PC-9 (cell line): Measurements from ENCODE around the gene PAIP2. TPM values are rescaled to one million over a fixed set of nuclear protein-coding genes. Genes with fewer than 3 reads are reported as not detected.

ENCODE experiments used
- BruUV-seq: library from RNA; stranded (reverse); fragments of 400-500 nt; replicated peaks from 2 replicates; lab custom pipeline; 2021; lab: Mats Ljungman, UMichigan
- CTCF ChIA-PET: fragments of 300-600 bp; sonication (Branson Sonifier 250); formaldehyde crosslinking; loops from one replicate; lab custom pipeline; 2022; ENCODE audit warnings: antibody characterized with exemption; lab: Charles Lee
- POLR2A ChIA-PET: fragments of 300-600 bp; sonication (Branson Sonifier 250); formaldehyde crosslinking; loops from one replicate; lab custom pipeline; 2022; ENCODE audit warnings: antibody characterized with exemption; ENCODE audit not compliant: unreplicated experiment; lab: Charles Lee
- DNase-seq, 2 experiments: peaks; one replicate each; pipeline versions ENCODE4 v3.0.0 to v3.0.0-alpha.2; 2015 to 2022; ENCODE audit warnings: mixed read lengths in 1 of 2
- H2AFZ ChIP-seq: fragments of 200-600 bp; sonication (generic); 2 replicates; pipeline ENCODE4 v1.8.1; 2017; ENCODE audit warnings: antibody characterized with exemption
- H3F3A ChIP-seq: fragments of 200-600 bp; sonication (generic); 2 replicates; pipeline ENCODE4 v1.8.1; 2017; ENCODE audit warnings: antibody characterized with exemption, mild to moderate bottlenecking, low read depth; ENCODE audit not compliant: insufficient read depth
- H3K27ac ChIP-seq: fragments of 200-600 bp; sonication (generic); 2 replicates; pipeline ENCODE4 v1.6.1; 2016; ENCODE audit warnings: mixed run types
- H3K27me3 ChIP-seq: fragments of 200-600 bp; sonication (generic); 2 replicates; pipeline ENCODE4 v1.6.1; 2016; ENCODE audit warnings: low read depth, mixed run types; ENCODE audit not compliant: insufficient read depth
- H3K36me3 ChIP-seq: fragments of 200-600 bp; sonication (generic); 2 replicates; pipeline ENCODE4 v1.6.1; 2016; ENCODE audit warnings: low read depth, mixed run types
- H3K4me1 ChIP-seq: fragments of 200-600 bp; sonication (generic); replicated peaks from 2 replicates; pipeline ENCODE4 v1.6.1; 2016; ENCODE audit warnings: mixed run types; ENCODE audit not compliant: insufficient read depth
- H3K4me2 ChIP-seq: fragments of 200-600 bp; sonication (generic); 2 replicates; pipeline ENCODE4 v1.6.1; 2017; ENCODE audit warnings: mixed run types
- H3K4me3 ChIP-seq: fragments of 200-600 bp; sonication (generic); 2 replicates; pipeline ENCODE4 v1.6.1; 2016; ENCODE audit warnings: mixed run types
- H3K79me2 ChIP-seq: fragments of 200-600 bp; sonication (generic); 2 replicates; pipeline ENCODE4 v1.6.1; 2017; ENCODE audit warnings: low read depth, mixed run types
- H3K9me2 ChIP-seq: fragments of 200-600 bp; sonication (generic); 2 replicates; pipeline ENCODE4 v1.8.1; 2017; ENCODE audit warnings: mild to moderate bottlenecking; ENCODE audit not compliant: insufficient read depth
- H3K9me3 ChIP-seq: fragments of 200-600 bp; sonication (generic); 2 replicates; pipeline ENCODE4 v1.8.1; 2016; ENCODE audit warnings: low read depth; ENCODE audit not compliant: insufficient read depth
- H4K20me1 ChIP-seq: fragments of 200-600 bp; sonication (generic); 2 replicates; pipeline ENCODE4 v1.8.1; 2017; ENCODE audit not compliant: insufficient read depth
- EZH2 ChIP-seq: fragments of 200-600 bp; sonication (generic); IDR thresholded peaks from 2 replicates; pipeline ENCODE4 v1.8.0; 2017; ENCODE audit warnings: antibody characterized with exemption, low read depth
- intact Hi-C: fragments of 100-400 bp; cut with micrococcal nuclease; formaldehyde crosslinking; loops from one replicate; pipeline ENCODE4 v1.10.0; 2022; ENCODE audit not compliant: unreplicated experiment
- total RNA-seq: library from RNA; stranded (reverse); gene quantifications from 2 replicates; pipeline ENCODE4 v1.2.3, GENCODE V29; 2021
- TF ChIP-seq, protein P1 (sequence below): fragments of 200-600 bp; sonication (generic); conservative IDR thresholded peaks from 2 replicates; pipeline ENCODE4 v1.6.1; 2017; ENCODE audit warnings: mixed run types, antibody characterized with exemption, mild to moderate bottlenecking, moderate library complexity

PAIP2 gene
- total RNA-seq, 1 experiment from 2014 or later, result 90.5 TPM

DNA sequence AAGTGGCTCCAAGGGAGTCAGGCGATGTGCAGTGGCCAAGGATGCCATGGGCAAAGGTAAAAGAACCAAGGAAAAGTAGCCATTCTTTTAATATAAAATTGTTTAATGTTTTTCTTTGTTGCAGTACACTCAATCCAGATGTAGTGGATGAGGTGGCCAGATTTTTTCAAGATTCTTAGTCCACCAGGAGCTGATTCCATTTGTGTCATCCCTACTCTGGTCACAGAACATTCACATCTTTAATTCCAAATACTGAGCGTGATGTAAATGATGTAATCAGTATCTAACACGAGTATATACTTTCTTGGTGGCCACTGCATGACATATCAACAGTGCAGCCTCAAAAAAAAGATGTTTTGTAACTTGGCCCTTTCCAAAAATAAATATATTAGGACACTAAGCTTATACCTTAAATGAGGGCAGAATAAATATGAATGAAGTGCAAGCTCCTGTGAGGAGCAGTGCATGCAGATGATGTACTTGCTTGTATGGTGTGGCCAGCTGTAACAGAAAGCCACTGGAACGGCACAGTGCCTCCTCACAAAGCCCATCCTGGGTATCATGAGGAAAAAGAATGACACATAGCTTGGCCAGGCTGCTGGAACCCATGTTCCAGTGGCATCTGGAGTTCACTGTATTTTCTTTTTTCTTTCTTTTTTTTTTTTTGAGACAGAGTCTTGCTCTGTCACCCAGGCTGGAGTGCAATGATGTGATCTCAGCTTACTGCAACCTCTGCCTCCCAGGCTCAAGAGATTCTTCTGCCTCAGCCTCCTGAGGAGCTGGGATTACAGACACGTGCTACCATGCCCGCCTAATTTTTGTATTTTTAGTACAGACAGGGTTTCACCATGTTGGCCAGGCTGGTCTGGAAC is 68.7 kb downstream of the PAIP2 start:
- Histone ChIP-seq H3F3A (no peaks in the 10 kb centered on the region), H3K27me3 (no peaks in the 10 kb centered on the region), H3K9me3 (no peaks in the 10 kb centered on the region), H4K20me1 (no peaks in the 10 kb centered on the region), H3K4me1 (no peaks in the 10 kb centered on the region), H3K79me2 (no peaks in the 10 kb centered on the region), H3K9me2 (no peaks in the 10 kb centered on the region), H3K27ac (no peak overlapping the region), H3K4me3 (no peak overlapping the region), H3K4me2 (no peak overlapping the region), H3K36me3 (no peaks in the 10 kb centered on the region), H2AFZ (no peak overlapping the region)
- POLR2A ChIA-PET, result interaction anchor here (0.6 kb wide), 1 partner anchor 901 kb away, joined by 11 read pairs; no protein-coding TSS in a partner anchor
- BruUV-seq, result no TSS peak
- TF ChIP-seq, protein P1, sequence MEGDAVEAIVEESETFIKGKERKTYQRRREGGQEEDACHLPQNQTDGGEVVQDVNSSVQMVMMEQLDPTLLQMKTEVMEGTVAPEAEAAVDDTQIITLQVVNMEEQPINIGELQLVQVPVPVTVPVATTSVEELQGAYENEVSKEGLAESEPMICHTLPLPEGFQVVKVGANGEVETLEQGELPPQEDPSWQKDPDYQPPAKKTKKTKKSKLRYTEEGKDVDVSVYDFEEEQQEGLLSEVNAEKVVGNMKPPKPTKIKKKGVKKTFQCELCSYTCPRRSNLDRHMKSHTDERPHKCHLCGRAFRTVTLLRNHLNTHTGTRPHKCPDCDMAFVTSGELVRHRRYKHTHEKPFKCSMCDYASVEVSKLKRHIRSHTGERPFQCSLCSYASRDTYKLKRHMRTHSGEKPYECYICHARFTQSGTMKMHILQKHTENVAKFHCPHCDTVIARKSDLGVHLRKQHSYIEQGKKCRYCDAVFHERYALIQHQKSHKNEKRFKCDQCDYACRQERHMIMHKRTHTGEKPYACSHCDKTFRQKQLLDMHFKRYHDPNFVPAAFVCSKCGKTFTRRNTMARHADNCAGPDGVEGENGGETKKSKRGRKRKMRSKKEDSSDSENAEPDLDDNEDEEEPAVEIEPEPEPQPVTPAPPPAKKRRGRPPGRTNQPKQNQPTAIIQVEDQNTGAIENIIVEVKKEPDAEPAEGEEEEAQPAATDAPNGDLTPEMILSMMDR, result no peak
- no peak for TF ChIP-seq EZH2
- no peak for DNase-seq
- CTCF ChIA-PET, result no interaction called here
- intact Hi-C loops, result no loop called here

GRCh38 chr5:139410993-139411828 is 69.6 kb downstream of the PAIP2 start:
- no peak for DNase-seq
- ChIA-PET POLR2A (interaction anchor here (0.6 kb wide), 1 partner anchor 902 kb away, joined by 11 read pairs; no protein-coding TSS in a partner anchor), CTCF (no interaction called here)

DNA sequence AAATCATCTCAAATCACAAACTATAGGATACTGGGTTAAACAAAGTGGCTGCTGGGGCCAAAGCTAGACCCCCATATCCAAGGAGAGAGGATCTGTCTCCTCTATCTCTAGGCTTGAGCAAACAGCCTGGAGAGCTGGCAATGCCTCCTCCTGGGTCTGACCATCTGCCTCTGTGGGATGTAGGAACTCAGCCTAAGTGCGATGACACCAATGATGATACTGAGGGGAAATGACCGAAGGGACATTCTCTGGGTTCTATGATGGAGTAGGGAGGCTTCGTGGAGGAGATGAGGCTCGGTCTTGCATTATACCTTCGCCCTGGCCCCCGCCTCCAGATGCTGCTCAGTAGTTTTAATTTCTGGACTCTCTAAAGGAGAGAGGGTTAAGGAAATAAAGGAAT is 71.5 kb downstream of the PAIP2 start:
- ChIA-PET CTCF (no interaction called here), POLR2A (no interaction called here)
- Histone ChIP-seq H3K4me2 (no peak overlapping the region), H2AFZ (no peak overlapping the region), H3K27me3 (no peaks in the 10 kb centered on the region), H3K36me3 (no peaks in the 10 kb centered on the region), H3K4me3 (no peak overlapping the region), H3K4me1 (no peaks in the 10 kb centered on the region), H3K27ac (no peak overlapping the region), H3K9me2 (no peaks in the 10 kb centered on the region), H3K79me2 (no peaks in the 10 kb centered on the region), H4K20me1 (no peaks in the 10 kb centered on the region), H3K9me3 (no peaks in the 10 kb centered on the region), H3F3A (no peaks in the 10 kb centered on the region)
- intact Hi-C loops, result loop anchor here (2.0 kb wide), 1 partner anchor 216 kb away; no protein-coding TSS in a partner anchor
- TF ChIP-seq, protein P1, result no peak
- no peak for TF ChIP-seq EZH2
- no peak for DNase-seq
- no TSS peak for BruUV-seq

More at GRCh38 chr5:139410993-139411828, 69.6 kb downstream of the PAIP2 start:
- H2AFZ ChIP-seq, result no peak overlapping the region
- H3K36me3 ChIP-seq, result no peaks in the 10 kb centered on the region
- H3K9me2 ChIP-seq, result no peaks in the 10 kb centered on the region
- no peak overlapping the region for H3K4me2 ChIP-seq
- H4K20me1 ChIP-seq, result no peaks in the 10 kb centered on the region
- no peaks in the 10 kb centered on the region for H3K27me3 ChIP-seq
- no peaks in the 10 kb centered on the region for H3F3A ChIP-seq
- H3K79me2 ChIP-seq, result no peaks in the 10 kb centered on the region
- BruUV-seq, result no TSS peak
- no peak overlapping the region for H3K27ac ChIP-seq
- TF ChIP-seq EZH2, result no peak
- TF ChIP-seq, protein P1, result no peak
- intact Hi-C loops, result no loop called here
- H3K4me1 ChIP-seq, result no peaks in the 10 kb centered on the region
- H3K9me3 ChIP-seq, result no peaks in the 10 kb centered on the region
- no peak overlapping the region for H3K4me3 ChIP-seq
